DMS114 treated with DMSO at 0.1 percent for 48 hours (cell line): Measurements from ENCODE around the gene ZBTB21.
"Not testable (repeated sequence)": the region's sequence is repeated elsewhere in the genome, so short reads cannot be mapped to it uniquely, and the experiment has no call there.

ENCODE experiments used
- DNase-seq: peaks from one replicate; lab custom pipeline; 2025; ENCODE audit not compliant: unreplicated experiment; lab: John Stamatoyannopoulos, UW

Gene ZBTB21

GRCh38 chr21:41954654-41955499 is 55.3 kb downstream of the ZBTB21 start:
- DNase-seq, result no peak

- DNase-seq, result peak; percentile 7
Measured at GRCh38 chr21:41953831-41954653, 56.1 kb downstream of the ZBTB21 start, which contains the start of gene C2CD2. C2CD2 (minus strand) TSS chr21:41954018; CDS start chr21:41953648, 370 bp downstream.

- DNase-seq, result no peak
Measured at GRCh38 chr21:41953249-41953830, 56.8 kb downstream of the ZBTB21 start.

- no peak for DNase-seq
Measured at GRCh38 chr21:41952568-41953248, 57.5 kb downstream of the ZBTB21 start.

GRCh38 chr21:41951876-41952567 is 58.1 kb downstream of the ZBTB21 start:
- no peak for DNase-seq

- DNase-seq, result no peak
Measured at GRCh38 chr21:41950941-41951351, 59.2 kb downstream of the ZBTB21 start.

GRCh38 chr21:41949631-41950030 is 60.5 kb downstream of the ZBTB21 start:
- not testable (repeated sequence) for DNase-seq

GRCh38 chr21:41948901-41949300 is 61.3 kb downstream of the ZBTB21 start:
- DNase-seq, result no peak

GRCh38 chr21:41948078-41948895 is 61.9 kb downstream of the ZBTB21 start:
- DNase-seq, result no peak

GRCh38 chr21:41945982-41946381 is 64.2 kb downstream of the ZBTB21 start:
- DNase-seq, result no peak

- no peak for DNase-seq
Measured at GRCh38 chr21:41943851-41944250, 66.3 kb downstream of the ZBTB21 start.

- no peak for DNase-seq
Measured at GRCh38 chr21:41942457-41942856, 67.7 kb downstream of the ZBTB21 start.

GRCh38 chr21:41941941-41942340 is 68.2 kb downstream of the ZBTB21 start:
- DNase-seq, result no peak

GRCh38 chr21:41940431-41940830 is 69.7 kb downstream of the ZBTB21 start:
- no peak for DNase-seq

- DNase-seq, result no peak
Measured at GRCh38 chr21:41939391-41939790, 70.8 kb downstream of the ZBTB21 start.
